GM10248 (cell line): Measurements from ENCODE around the gene SLC10A2.
A peak's percentile ranks its signal among the peaks of the same experiment; 100 is the strongest.

Source experiments
- CTCF ChIA-PET: fragments of 300-600 bp; sonication (Branson Sonifier 250); formaldehyde crosslinking; extraction: SDS; loops from one replicate; lab custom pipeline; 2021; ENCODE audit warnings: antibody characterized with exemption; lab: Yijun Ruan, JAX
- POLR2A ChIA-PET: fragments of 350-650 bp; sonication (Branson Sonifier 250); formaldehyde crosslinking; extraction: SDS; loops from one replicate; lab custom pipeline; 2020; ENCODE audit warnings: antibody characterized with exemption; lab: Yijun Ruan, JAX
- DNase-seq: peaks from one replicate; pipeline ENCODE4 v3.0.0; 2012; ENCODE audit errors: extremely low spot score
- TF ChIP-seq, protein P1 (sequence below): IDR thresholded peaks from 2 replicates; pipeline ENCODE4 v1.5.1; 2012; ENCODE audit warnings: mild to moderate bottlenecking, low read depth; ENCODE audit errors: extremely low read depth, missing control alignments, control extremely low read depth

The SLC10A2 gene

DNA sequence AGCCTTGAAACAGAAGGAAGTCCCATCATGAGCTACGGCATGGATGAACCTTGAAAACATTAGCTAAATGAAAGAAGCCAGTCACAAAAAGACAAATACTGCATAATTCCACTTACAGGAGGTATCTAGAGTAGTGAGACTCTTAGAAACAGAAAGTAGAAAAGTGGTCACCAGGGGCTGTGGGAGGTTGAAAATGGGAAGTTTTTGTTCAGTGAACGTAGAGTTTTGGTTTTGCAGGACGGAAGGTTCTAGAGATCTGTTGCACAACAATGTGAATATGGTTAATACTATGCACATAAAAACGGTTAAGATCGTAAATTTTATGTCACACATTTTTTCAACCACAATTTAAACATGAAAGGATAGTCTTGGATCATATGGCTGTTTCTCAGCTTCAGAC is 11.9 kb upstream of the SLC10A2 start:
- CTCF ChIA-PET, result interaction anchor here (0.8 kb wide), 1 partner anchor 9 kb away, joined by 3 read pairs; no protein-coding TSS in a partner anchor
- TF ChIP-seq, protein P1, sequence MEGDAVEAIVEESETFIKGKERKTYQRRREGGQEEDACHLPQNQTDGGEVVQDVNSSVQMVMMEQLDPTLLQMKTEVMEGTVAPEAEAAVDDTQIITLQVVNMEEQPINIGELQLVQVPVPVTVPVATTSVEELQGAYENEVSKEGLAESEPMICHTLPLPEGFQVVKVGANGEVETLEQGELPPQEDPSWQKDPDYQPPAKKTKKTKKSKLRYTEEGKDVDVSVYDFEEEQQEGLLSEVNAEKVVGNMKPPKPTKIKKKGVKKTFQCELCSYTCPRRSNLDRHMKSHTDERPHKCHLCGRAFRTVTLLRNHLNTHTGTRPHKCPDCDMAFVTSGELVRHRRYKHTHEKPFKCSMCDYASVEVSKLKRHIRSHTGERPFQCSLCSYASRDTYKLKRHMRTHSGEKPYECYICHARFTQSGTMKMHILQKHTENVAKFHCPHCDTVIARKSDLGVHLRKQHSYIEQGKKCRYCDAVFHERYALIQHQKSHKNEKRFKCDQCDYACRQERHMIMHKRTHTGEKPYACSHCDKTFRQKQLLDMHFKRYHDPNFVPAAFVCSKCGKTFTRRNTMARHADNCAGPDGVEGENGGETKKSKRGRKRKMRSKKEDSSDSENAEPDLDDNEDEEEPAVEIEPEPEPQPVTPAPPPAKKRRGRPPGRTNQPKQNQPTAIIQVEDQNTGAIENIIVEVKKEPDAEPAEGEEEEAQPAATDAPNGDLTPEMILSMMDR, result no peak

DNA sequence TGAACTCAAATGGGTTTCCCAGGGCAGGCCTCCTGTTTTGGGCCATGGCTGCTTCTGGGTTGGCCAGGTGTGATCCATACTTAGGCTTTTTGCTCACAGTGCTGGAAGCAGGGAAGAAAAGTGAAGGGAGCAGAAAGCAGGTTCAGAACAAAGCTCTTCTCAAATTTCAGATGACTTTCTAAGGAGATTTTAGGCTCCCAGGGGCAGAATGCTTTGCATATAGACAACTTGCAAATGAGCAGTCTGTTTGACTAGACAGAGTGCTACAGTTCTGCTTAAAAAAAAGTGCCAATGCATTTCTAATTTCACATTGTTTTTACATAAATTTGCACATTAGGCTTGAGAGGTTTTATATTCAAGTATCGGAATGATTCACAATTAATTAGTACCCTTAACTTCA is 2.6 kb upstream of the SLC10A2 start:
- DNase-seq, result no peak
- POLR2A ChIA-PET, result no interaction called here
- TF ChIP-seq, protein P1, result no peak
- CTCF ChIA-PET, result interaction anchor here (1.3 to 1.8 kb wide), 2 partner anchors 11 to 26 kb away, joined by 3 to 10 read pairs; no protein-coding TSS in a partner anchor

More for the DNA sequence above, 11.9 kb upstream of the SLC10A2 start:
- no peak for DNase-seq
- POLR2A ChIA-PET, result no interaction called here

DNA sequence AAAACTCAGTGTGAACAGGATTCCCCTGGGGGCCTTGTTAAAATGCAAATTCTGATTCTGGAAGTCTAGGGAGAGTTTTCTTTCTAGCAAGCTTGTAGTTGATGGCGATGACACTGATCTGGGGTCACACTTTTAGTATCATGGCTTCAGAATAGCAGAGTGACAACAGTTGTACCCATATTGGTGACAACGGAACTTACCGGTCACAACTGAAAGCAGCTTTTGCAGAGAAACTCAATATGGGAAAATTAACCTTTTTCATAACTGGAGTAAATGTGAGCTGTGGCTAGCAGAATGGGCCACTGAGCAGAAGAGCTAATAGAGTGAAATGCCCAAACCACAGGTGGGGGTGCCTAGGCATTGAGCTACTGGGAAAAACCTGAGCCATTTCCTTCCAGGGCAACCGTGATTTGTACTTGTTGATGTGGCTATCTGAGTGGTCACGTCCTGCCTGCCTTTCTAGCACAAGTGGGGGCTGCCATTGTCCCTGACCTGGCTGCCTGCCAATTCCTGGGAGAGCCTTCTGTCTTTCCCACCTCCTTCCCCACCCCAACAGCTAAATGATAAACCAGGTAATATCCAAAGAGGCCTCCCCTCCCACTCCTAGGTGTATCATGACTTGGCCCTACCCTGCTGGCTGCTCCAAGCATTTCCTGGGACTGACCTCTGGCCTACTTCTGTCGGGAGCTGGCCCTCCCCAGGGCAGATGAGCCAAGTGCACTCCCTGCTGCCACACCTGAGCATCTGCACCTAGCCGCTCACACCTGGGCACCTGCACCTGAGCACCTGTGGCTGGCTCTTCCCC is 1.7 kb upstream of the SLC10A2 start:
- DNase-seq, result peak; percentile 20
- TF ChIP-seq, protein P1, result no peak
- ChIA-PET CTCF (interaction anchor here (1.3 to 1.8 kb wide), 3 partner anchors 12 to 37 kb away, joined by 3 to 10 read pairs (median 3); no protein-coding TSS in a partner anchor), POLR2A (no interaction called here)

DNA sequence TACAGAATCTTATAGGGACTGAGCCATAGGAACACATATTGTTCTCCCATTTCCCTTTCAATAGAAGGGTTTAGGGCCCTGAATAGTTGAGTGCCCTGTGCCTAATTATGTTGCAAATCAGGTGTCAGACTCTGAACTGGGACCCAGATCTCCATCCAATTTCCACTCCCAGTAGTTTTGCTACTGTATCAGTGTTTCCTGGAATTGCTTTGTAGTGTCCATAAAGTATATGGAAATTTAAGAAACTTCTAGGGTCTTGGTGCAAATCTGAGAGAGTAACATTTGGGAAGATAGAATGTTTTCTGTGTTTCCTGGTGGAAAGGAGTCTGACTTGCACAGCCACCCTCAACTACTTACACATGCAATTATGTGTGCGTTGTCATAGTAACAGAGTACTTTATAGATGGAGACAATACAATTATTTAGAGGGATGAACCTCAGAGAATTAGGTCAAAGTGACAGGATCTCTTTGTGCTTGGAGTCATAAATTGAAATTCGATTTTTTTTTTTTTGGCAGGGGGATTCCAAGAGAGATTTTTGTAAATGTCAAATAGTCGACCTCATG is 646 bp upstream of the SLC10A2 start:
- TF ChIP-seq, protein P1, result no peak
- DNase-seq, result no peak
- ChIA-PET CTCF (interaction anchor here (1.3 kb wide), 1 partner anchor 36 kb away, joined by 3 read pairs; no protein-coding TSS in a partner anchor), POLR2A (no interaction called here)

DNA sequence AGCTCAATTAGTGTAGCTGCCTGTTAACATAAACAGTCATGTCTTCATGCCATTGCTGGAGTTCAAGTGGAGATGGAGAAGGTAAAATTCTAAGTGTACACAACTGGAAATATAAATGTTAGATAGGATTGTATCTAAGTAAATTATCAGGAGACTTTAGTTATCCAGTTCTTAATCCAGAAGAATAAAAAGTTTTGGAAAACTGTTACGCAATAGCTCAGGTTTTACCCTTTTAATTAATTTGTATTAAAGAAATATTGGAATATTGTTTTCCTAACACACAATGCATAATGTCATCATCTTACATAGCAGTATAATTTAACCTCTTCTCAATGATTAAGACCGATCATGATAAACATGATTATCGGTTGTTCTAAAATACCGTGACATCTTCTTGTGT is 2.8 kb downstream of the SLC10A2 start:
- CTCF ChIA-PET, result interaction anchor here (1.2 to 2.4 kb wide), 3 partner anchors 9 to 77 kb away, joined by 3 to 7 read pairs (median 3); no protein-coding TSS in a partner anchor
- POLR2A ChIA-PET, result no interaction called here
- TF ChIP-seq, protein P1, result no peak
- no peak for DNase-seq

DNA sequence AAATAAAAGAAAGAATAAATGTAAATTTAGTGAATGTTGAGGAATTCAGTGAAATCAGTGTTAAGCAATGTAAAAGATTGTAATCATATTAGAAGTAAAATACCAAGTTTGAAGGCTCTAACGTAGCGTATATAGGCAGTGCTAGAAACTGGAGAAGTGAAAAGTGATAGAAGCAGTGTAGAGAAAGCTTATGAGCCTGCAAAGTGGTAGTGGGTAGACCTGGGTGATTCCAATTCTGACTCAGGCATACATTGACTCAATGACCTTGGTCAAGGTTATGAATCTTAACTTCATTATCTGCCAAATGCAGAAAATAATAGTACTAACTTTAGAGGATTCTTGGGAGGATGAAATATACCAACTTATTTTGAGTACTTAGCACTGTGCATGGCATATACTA is 4.1 kb downstream of the SLC10A2 start:
- DNase-seq, result no peak
- TF ChIP-seq, protein P1, result no peak
- ChIA-PET POLR2A (no interaction called here), CTCF (interaction anchor here (1.3 kb wide), 1 partner anchor 25 kb away, joined by 3 read pairs; no protein-coding TSS in a partner anchor)
